ENCODE data around the gene CDH13.

The CDH13 gene

DNA sequence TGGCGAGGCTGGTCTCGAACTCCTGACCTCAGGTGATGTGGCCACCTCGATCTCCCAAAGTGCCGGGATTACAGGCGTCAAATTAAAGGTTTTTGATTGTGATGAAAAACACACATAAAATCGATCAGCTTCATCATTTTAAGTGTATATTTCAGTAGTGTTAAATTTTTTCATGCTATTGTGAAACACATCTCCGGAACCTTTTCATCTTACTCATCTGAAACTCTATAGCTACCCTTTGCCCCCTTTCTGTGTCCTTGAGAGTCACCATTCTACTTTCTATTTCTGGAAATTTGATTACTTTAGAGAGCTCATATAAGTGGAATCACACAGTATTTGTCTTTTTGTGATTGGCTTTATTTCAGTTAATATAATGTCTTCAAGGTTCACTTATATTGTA lies 702.7 kb downstream of the CDH13 start:
- DNase-seq = no peak

DNA sequence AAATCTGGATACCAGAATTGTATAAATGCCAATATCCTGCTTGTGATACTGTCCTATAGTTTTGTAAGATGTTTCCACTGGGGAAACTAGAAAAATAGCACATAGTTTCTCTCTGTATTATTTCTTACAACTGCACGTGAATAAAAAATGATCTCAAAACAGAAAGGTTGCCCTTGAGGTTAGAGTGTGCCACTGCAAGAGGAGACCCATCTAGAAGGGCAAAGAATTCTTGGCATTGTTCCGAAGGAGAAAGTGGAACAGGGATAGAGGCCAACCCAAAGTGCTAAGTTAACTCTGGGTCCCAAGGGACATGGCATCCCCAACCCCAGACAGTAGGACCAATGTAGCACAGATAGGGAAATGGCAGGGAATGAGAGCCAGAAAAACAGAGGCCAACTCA lies 703.5 kb downstream of the CDH13 start:
- no peak for DNase-seq

DNA sequence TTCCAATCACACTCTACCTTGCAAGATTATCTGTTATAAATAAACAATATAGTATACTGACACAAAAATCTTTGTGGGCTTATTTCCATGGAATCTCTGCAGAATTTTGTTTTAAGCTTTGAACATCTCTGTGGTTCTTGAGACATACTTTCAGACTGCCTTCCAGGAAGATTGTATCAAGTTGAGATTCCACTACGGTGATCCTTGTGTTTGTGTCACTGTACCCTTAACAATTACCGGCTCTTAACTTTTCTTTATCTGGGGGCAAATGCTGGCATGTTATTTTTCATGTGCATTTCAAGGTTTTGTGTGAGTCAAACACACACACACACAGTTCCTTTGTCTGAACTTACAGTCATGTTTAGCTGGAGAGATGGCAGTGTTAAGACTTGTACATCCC lies 708.3 kb downstream of the CDH13 start:
- DNase-seq = no peak

DNA sequence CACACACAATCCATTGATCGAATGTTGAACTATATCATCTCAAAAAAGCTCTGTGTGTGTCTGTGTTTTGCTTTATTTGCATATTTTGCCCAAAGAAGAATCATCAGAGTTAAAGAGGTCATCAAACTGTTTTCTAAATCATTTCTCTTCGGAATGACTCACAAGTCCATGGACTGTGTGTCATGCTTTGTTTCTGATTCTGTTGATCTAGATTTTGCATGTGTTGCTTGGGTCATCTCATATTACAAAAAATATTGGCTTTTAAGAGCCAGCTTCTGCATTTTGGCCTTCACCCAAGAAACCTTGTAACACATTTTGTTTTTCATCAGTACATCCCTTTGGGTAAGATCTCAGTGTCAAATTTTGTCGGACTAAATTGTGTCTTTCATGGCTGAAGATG lies 709.8 kb downstream of the CDH13 start:
- no peak for DNase-seq

GRCh38 chr16:83338138-83338537 lies 711.4 kb downstream of the CDH13 start:
- no peak for DNase-seq

DNA sequence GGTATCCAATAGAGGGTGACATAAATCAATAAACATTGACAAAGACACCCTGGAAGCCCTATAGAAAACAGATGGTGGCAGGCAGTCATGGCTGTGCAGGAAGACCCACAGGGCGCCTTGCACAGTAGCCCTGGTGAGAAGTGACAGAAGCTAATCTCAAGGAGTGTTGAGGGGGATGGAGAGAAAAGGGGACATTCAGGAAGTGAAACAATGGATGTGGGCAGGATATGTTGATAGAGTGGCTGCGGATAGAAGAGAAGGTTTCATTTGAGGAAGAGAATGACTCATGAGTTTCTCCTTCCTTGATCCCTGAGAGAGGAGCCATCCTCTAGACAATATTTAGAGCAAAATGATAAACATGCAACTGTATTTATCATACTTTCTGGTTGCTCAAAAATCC lies 712.2 kb downstream of the CDH13 start:
- DNase-seq = no peak

DNA sequence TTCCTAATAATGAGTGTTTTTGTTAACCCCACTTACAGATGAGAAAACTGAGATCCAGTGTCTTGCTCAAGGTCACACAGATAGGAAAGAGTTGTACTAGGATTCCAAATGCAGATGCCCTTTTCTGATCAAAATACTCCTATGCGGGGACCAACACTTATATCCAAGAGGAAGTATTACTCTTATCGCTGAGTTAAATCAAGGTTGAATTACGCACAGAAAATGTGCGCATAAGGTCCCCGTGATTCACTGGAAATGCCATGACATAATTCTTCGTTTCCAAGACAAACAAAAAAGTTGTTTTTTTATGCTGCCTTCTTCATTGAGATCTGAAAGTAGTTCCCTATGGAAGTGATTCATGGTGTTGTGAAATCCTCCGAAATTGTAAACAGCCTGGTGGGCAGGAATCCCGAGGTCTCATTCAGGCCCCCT lies 717.2 kb downstream of the CDH13 start:
- DNase-seq = no peak

GRCh38 chr16:83345846-83346640 lies 719.3 kb downstream of the CDH13 start:
- DNase-seq = no peak

GRCh38 chr16:83348991-83349390 lies 722.2 kb downstream of the CDH13 start:
- DNase-seq = no peak

DNA sequence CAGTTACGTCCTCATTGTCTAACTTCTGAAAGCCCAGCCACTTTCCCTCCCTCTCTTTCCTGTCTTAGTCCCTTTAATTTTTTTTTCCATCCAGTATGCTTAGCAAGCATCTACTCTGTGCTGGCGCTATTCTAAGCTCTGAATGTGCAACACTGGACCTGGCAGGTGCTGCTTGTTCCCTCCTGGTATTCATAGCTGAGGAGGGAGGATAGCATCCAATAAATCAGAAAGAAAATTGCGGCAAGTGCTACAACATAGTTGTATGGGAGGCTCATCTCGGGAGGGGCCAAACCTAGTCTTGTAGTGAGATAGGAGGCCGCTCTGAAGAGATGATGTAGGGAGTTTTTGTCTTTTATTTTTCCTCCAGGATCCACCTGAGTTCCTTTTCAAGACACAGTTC lies 723.7 kb downstream of the CDH13 start:
- no peak for DNase-seq

GRCh38 chr16:83351846-83352245 lies 725.1 kb downstream of the CDH13 start:
- no peak for DNase-seq

- no peak for DNase-seq
Measured at GRCh38 chr16:83353241-83353640, 726.5 kb downstream of the CDH13 start.

DNA sequence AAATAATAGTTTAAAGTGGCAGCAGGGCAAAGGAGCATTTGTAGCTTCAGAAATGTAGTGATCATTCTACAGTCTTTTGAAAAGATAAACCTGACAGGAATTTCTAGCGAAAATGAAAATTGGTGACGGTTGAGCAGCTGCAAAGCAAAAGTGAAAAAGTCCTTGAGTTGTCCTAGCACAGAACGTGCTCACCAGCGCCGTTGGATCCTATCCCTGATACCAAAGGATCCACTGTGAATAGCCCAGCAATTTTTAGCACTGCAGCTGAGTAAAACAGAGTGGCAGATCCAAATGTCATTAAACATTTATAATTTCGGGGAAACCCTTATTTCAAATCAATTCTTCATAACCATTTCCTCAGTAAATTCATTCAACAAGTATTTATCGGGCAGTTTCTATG lies 727.2 kb downstream of the CDH13 start:
- DNase-seq = no peak

DNA sequence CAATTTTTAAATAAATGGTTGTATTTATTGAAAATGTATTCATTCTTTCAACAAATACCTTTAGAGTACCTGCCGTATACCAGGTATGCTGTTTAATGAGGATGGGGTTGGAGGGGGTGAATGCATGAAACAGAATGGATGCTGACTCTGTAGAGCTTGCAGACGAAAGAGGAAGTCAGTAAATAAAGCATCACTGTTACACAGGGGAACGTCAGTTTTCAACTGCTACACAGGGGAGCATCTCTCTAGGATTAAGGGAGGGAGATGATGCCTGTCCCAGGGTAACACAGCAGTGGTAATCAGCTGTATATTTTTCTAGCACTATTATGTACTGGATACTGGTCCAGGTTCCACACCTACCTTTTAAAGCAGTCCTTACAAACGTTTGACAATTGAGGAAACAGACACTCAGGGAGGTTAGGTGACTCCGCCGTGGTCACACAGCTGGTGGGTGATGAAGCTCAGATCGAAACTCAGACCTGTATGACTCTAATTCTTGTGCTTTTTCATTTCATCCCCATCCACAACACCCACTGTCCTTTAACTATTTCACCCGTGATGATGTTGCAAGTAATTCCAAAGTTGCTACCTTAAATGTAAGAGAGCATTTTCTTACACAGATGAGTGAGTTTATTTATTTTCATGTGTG lies 728.9 kb downstream of the CDH13 start:
- no peak for DNase-seq

DNA sequence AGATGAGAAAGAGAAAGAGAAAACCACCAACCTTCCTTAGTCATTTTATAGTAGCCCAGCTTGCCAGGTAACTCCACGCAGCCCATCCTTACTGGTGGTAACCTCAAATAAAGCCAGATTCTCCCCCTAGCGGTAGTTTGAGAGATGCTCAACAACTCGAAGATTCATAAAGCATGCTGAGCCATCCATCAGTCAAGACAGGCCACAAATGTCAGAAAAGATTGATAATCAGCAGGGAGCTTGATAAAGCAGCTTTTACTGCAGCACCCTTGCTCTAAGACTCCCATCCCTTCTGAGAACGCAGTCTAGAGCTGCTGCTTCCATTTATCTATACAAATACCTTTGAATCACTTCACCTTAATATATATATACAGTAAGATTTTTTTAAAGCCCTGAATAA lies 729.5 kb downstream of the CDH13 start:
- DNase-seq = no peak

DNA sequence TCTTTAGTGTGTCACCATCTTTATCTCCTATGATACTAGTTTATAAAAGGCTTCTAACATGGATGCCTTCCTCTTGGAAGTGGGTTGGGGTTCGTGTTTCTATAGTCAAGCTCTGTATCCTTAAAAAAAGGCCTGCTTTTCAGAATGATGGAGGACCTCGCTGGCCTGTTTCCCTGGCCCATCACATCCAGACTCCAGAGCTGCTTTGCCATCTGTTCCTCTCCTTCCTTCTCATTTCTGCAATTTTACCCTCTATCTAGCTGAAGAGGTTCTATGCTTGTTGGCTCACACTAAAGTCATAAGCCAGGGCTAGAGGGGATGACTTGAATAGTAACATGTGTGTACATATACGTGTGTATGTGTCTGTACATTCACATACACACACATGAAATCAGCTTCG lies 730.2 kb downstream of the CDH13 start:
- no peak for DNase-seq

DNA sequence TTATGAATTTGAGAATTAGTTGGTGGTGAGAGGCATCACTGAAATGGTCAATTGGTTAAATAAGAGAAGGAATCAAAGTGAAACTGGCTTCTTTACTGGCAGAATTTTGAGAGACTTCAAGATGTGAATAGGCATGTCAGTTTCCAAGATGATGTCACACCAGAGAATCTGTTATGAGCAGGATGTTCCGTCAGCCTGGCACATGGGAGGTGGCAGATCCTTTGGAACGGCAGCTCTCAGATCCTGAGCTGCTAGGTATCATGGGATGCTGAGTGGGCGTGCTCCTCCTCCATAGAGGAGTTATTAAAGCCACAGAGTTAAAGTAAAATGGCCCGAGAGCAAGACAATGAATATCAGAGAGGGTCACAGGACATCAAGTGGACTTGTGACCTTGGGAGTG lies 736.8 kb downstream of the CDH13 start:
- DNase-seq = no peak

- DNase-seq = no peak
Measured at GRCh38 chr16:83365166-83365565, 738.4 kb downstream of the CDH13 start.

GRCh38 chr16:83366228-83366627 lies 739.5 kb downstream of the CDH13 start:
- DNase-seq = no peak

DNA sequence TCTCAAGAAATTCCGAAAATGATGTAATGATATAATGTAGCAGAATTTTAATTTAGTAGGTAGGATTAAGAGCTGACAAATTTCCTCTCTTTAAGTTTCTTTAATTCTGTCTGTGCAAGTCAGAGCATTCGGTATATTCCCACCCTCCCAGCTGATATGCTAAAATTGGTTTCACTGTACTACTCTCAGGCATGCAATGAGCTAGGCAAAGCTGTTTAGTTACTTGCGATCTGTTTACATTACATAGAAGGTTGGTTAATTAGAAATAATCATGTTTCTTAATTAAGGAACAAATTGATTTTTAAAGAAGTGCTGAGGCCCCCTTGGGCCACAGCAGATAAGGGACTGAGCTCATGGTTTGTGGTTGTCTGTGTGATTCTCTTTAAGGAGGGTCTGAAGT lies 748.2 kb downstream of the CDH13 start:
- DNase-seq = no peak

DNA sequence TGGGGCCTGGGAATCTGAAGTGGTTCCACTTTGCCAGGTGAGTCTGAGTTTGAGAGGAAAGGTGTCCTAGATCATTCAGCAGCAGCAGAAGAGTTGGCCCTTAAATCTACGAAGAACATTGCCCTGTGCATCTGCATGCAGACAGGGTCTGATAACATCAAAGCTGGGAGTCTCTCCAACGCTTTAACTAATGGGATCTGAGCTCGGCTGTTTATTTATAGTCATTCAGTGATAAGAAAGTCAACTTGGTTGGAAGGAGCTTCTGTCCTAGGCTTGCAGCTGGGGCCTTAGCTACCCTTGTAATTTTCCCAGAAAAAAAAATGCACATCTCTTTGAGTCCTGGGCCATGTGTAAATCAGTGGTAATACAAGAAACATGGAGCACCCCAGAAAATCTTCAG lies 763.0 kb downstream of the CDH13 start:
- DNase-seq = no peak

GRCh38 chr16:83390759-83391158 lies 764.0 kb downstream of the CDH13 start:
- no peak for DNase-seq

DNA sequence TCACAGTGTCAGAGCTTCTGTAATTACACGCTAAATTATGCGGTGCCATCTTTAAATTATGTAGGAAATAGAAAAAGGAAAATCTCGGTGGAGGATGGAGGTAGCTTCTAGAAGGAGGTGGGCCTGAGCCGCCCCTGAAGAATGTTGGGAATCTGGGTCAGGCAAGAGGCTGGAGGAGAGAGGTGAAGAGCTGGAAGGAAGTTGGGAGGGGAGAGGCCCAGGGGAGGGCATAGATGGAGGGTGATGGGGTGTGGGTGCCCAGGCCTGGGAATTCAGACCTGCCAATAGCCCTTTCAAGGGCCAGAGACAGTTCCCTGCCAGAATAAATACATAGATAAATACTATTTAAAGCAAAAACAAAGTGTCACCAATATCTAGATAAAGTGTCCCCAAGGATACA lies 766.0 kb downstream of the CDH13 start:
- DNase-seq = no peak

DNA sequence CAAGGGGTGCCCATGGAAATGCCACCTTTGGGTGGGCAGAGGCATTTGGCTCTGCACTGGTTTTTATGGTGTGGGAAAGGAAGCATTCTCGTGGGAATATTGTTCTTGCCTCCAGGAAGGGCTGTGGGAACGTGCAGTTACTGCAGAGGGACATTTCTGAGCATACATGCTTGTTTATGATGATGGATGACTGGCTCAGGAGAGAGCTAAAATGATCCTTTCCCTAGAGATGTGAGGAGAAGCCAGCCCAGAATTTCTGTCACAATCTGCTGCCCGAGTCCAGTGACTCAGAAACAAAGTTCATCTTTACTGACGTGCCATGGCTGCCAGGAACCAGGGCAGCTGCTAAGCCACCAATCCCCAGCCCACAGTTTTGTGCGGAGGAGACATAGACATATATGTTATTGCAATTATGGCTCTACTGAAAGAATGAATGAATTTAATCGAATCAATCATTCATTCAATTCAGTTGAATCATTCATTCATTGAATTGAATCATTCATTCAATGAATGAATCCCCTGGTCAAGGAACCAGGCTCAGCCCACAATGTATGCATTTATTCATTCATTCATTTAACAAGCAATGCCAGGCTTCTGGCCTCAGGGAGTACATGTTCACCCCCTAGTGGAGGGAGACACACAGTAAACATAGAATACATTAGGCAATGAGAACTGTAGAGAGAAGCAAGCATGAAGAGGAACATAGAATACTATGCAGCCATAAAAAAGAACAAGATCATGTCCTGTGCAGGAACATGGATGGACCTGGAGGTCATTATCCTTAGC lies 766.6 kb downstream of the CDH13 start:
- no peak for DNase-seq

All from NK-92 treated with Interleukin-12 subunit alpha and Interleukin-12 subunit beta, amount 100 ng/mL, for 24 hours (cell line).